GM20000 (cell line): ENCODE data around the gene RHBG.

Source experiments
- DNase-seq: peaks from one replicate; pipeline ENCODE4 v3.0.0; 2012; ENCODE audit warnings: low spot score
- TF ChIP-seq, protein P1 (sequence below): IDR thresholded peaks from 2 replicates; pipeline ENCODE4 v1.5.1; 2012; ENCODE audit warnings: mild to moderate bottlenecking, control low read depth; ENCODE audit errors: extremely low read depth, missing control alignments

Gene RHBG

DNA sequence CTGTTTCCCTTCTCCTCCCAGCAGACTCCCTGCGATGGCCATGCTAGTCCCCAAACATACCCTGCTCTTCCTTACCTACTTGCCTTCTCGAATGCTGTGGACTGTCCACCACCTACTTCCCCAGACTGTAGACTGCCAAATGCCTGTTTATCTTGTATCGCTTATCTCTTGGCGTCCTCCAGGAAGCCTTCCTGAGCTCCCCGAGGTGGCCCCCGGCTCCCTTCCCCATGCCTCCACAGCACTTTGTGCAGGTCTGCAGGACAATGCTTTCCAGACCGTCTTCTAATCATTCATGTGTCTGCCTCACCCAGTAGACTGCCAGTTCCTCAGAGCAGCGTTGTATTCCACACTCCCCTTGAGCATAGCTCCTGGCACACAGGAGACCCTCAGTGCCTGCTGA lies 41.7 kb downstream of the RHBG start:
- DNase-seq, result no peak
- TF ChIP-seq, protein P1, sequence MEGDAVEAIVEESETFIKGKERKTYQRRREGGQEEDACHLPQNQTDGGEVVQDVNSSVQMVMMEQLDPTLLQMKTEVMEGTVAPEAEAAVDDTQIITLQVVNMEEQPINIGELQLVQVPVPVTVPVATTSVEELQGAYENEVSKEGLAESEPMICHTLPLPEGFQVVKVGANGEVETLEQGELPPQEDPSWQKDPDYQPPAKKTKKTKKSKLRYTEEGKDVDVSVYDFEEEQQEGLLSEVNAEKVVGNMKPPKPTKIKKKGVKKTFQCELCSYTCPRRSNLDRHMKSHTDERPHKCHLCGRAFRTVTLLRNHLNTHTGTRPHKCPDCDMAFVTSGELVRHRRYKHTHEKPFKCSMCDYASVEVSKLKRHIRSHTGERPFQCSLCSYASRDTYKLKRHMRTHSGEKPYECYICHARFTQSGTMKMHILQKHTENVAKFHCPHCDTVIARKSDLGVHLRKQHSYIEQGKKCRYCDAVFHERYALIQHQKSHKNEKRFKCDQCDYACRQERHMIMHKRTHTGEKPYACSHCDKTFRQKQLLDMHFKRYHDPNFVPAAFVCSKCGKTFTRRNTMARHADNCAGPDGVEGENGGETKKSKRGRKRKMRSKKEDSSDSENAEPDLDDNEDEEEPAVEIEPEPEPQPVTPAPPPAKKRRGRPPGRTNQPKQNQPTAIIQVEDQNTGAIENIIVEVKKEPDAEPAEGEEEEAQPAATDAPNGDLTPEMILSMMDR, result no peak

DNA sequence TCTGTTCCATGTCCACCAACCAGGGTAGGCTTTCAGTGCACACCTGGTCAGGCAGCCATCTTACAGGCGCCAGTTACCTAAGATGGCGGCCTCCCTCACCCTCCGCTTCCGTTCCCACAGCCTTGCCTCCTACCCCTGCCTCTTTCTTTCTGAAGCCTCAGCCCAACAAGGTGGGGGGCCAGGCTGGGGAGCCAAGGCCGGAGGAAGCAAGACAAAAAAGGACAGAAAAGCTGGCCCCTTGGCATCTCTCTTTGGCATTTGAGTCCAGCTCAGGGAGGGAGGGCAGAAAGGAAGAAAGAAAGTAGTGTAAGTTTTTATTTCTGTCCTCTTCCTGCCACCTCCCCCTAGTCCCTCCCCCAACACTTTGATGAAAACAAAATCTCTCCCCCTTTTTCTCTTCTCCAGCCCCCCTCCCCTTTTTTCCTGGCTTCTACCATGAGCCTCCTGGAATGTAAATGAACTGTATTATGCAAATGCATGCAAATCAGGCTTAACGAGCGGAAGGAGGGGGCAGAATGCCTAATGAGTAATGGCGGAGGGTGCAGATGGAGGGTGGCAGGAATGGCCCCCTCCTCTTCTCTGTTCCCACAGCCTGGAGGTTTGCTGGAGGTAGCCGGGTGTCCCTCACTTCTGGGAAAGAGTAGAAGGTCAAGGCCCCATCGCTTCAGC lies 43.8 kb downstream of the RHBG start:
- DNase-seq, result no peak
- TF ChIP-seq, protein P1, result no peak

DNA sequence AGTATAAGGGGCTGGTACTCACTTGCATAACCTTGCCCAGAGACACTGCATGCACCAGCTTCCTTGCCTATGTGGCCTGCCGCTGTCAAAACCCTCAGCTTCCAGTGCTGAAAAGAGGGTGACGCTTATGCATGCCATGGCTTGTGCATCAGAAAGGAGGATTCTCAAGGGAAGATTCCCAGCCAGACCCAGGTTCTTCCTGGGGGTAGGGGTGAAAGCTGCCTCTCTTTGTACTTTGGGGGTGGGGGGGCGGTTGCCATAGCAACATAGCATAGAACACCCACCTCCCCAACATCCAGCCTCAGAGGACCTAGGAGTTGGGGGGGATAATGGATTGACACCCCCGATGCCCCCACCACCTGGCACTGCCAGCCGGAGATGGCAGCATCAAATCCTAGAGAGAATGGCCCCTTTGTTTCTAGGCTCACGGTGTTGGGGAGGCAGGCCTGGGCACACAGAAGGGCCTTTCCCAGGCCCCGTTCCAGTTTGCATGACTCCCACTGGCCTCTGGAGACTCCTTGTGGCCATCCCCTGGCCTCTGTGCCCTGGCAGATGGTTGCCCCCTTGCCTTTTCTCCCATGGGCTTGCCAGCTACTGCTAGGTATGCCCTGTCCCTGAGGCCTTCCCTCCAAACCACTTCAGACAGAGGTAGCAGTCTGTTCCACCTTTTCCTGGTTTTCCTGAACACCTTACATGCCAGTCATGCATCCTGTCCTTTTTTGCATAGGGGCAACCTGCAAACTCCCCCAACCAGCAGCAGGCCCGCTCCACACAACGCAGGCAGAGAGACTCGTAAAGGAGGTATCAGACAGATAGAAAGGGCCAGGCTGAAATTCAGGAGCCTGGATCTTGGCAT lies 44.6 kb downstream of the RHBG start:
- no peak for DNase-seq

DNA sequence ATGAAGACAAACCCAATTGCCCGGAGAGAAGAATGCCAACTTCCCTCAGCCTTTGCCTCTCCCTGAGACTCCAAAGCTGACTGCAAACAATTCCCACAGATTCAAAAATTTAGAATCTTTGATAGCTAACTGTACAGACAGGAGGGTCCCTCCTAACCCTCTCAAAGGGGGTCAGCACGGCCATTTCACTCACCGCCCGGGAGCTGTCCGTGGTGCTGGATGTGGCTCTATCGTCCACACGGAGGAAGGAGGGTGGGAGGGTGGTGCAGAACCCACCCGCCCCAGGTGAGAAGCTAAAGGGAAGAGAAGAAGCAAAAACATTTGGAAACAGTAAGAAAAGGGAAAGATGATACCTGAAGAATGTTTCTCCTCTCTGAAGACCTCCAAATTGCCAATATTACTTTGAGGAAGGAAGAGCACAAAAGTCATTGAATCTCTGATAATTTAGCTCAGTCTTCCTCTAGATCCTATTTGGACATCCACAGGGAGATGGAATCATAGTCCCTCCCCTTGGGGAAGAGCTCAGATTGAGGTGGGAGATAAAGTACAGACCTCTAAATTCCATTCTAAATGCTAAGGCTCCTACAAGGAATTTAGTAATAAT lies 45.6 kb downstream of the RHBG start:
- DNase-seq, result no peak
- TF ChIP-seq, protein P1, result no peak

More for the DNA sequence above, 44.6 kb downstream of the RHBG start:
- TF ChIP-seq, protein P1, result no peak

DNA sequence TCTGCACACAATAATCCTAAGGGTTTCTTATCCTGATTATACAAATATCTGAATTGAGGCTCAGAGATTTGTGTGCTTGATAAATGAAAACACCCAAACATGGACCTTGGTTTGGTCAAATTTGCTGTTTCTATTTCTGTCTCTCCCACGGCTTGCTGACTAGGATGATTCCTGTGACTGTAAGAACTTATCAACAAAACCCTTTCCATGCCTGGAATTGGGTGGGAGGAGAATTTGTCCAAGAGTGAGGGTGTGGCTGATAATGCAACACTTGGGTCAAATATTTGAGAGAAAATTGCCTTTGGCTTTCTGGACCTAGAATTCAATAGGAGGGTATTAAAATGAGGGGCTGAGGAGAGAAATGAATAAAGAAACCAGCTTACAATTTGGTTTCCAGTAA lies 48.0 kb downstream of the RHBG start:
- no peak for DNase-seq

DNA sequence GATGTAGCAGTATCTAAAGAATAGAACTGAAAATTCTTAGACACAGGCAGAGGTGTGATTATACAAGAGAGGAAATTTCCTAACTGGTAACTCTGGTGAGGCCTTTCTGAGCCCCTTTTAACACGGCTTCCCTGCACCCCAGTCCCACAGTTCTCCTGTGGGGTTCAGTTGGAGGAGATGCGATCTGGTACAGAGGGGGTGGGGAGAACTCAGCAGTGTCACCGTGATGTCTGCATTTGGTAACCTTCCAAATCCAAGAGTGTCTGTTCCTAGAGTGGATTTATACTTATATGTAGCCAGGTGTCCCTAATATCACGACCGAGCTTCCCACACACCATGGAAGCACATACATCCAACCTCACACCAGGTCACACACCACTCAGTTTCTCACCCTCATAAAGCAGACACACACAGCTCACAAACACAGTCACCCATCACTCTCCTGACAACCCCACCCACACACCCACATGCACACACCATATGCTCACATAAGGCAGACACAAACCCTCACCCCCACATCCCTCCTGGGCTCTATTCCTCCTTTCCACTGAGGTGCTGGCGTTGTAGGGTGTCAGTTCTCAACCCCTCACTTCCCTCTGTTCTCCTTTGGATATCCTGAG lies 48.5 kb downstream of the RHBG start:
- TF ChIP-seq, protein P1, result no peak
- DNase-seq, result no peak

More for the DNA sequence above, 48.0 kb downstream of the RHBG start:
- TF ChIP-seq, protein P1, result no peak
